ENCODE results near the gene AADAC.

- no peak for TF ChIP-seq CTCF (conservative IDR thresholded peaks at IDR 0.05; ENCODE audit: low read depth, low read length)
- no peak for TF ChIP-seq EZH2 (IDR thresholded peaks at IDR 0.05; ENCODE audit: borderline replicate concordance, low read depth, low read length, poor library complexity, severe bottlenecking)
Observed at GRCh38 chr3:151863611-151864010, 49.7 kb downstream of the AADAC start.
